Activated B cell treated with CpG ODN at 0.5 μM for 24 hours (primary cell): ENCODE measurements around the gene MUC4. TPM values are rescaled to one million over a fixed set of nuclear protein-coding genes. Genes with fewer than 3 reads are reported as not detected.
"Not testable (repeated sequence)": the region's sequence is repeated elsewhere in the genome, so short reads cannot be mapped to it uniquely, and the experiment has no call there.

ENCODE experiments used
- ATAC-seq: fragments of 200-7000 bp; cut with Tn5 transposase; one replicate; pipeline ENCODE4 v1.10.0; 2021; ENCODE audit warnings: low read depth, mild to moderate bottlenecking, moderate library complexity
- CTCF ChIA-PET: fragments of 350-600 bp; sonication (Branson Sonifier 250); formaldehyde crosslinking; loops from one replicate; lab custom pipeline; 2021; ENCODE audit warnings: antibody characterized with exemption; lab: Charles Lee
- POLR2A ChIA-PET: fragments of 350-600 bp; sonication (Branson Sonifier 250); formaldehyde crosslinking; loops from one replicate; lab custom pipeline; 2021; ENCODE audit warnings: antibody characterized with exemption; lab: Charles Lee
- DNase-seq: peaks from one replicate; pipeline ENCODE4 v3.0.0; 2022
- H3K27ac Mint-ChIP-seq: one replicate; pipeline ENCODE4 v1.8.0; 2020; ENCODE audit warnings: mixed read lengths
- H3K27me3 Mint-ChIP-seq: one replicate; pipeline ENCODE4 v1.8.0; 2021; ENCODE audit warnings: mixed read lengths
- H3K36me3 Mint-ChIP-seq: one replicate; pipeline ENCODE4 v1.8.0; 2021; ENCODE audit warnings: low read depth, mixed read lengths
- H3K4me1 Mint-ChIP-seq: one replicate; pipeline ENCODE4 v1.8.0; 2021; ENCODE audit warnings: mixed read lengths
- H3K4me3 Mint-ChIP-seq: one replicate; pipeline ENCODE4 v1.8.0; 2020; ENCODE audit warnings: mild to moderate bottlenecking, mixed read lengths
- H3K9me3 Mint-ChIP-seq: one replicate; pipeline ENCODE4 v1.8.0; 2020; ENCODE audit warnings: mixed read lengths
- CTCF ChIP-seq: fragments of 200-600 bp; IDR thresholded peaks from one replicate; pipeline ENCODE4 v1.8.0; 2022; ENCODE audit warnings: antibody characterized with exemption, mild to moderate bottlenecking
- intact Hi-C: fragments of 100-400 bp; cut with micrococcal nuclease; formaldehyde crosslinking; loops from one replicate; pipeline ENCODE4 v1.15.1; 2024
- total RNA-seq: library from RNA; stranded (reverse); gene quantifications from 2 replicates; pipeline ENCODE4 v1.2.3, GENCODE V29; 2022

Gene MUC4
- total RNA-seq, 1 donor from 2014 or later: 0.09 TPM

- intact Hi-C loops: no loop called here
Observed at GRCh38 chr3:195825191-195825588, 13.5 kb upstream of the MUC4 start.

GRCh38 chr3:195824425-195825190, 12.9 kb upstream of the MUC4 start:
- POLR2A ChIA-PET, CTCF ChIA-PET: not testable (repeated sequence)

More at GRCh38 chr3:195825191-195825588, 13.5 kb upstream of the MUC4 start:
- no peaks in the 10 kb centered on the region for H3K9me3 Mint-ChIP-seq
- DNase-seq: no peak
- H3K36me3 Mint-ChIP-seq: no peaks in the 10 kb centered on the region
- no peak for ATAC-seq
- H3K27ac Mint-ChIP-seq: no peak overlapping the region
- ChIA-PET POLR2A (no interaction called here), CTCF (no interaction called here)
- H3K4me1 Mint-ChIP-seq: no peaks in the 10 kb centered on the region
- TF ChIP-seq CTCF: no peak
- H3K27me3 Mint-ChIP-seq: peaks cover 17% of the 10 kb centered on the region
- no peak overlapping the region for H3K4me3 Mint-ChIP-seq

GRCh38 chr3:195823999-195824398, 12.3 kb upstream of the MUC4 start:
- no peaks in the 10 kb centered on the region for H3K36me3 Mint-ChIP-seq
- no peak overlapping the region for H3K4me3 Mint-ChIP-seq
- CTCF ChIA-PET: no interaction called here
- no peaks in the 10 kb centered on the region for H3K4me1 Mint-ChIP-seq
- intact Hi-C loops: no loop called here
- TF ChIP-seq CTCF: no peak
- no peak overlapping the region for H3K27ac Mint-ChIP-seq
- H3K9me3 Mint-ChIP-seq: no peaks in the 10 kb centered on the region
- no peak for DNase-seq
- H3K27me3 Mint-ChIP-seq: peaks cover 18% of the 10 kb centered on the region
- POLR2A ChIA-PET: no interaction called here
- ATAC-seq: no peak

More at GRCh38 chr3:195824425-195825190, 12.9 kb upstream of the MUC4 start:
- H3K36me3 Mint-ChIP-seq, H3K9me3 Mint-ChIP-seq, DNase-seq, H3K4me1 Mint-ChIP-seq, intact Hi-C loops, H3K27ac Mint-ChIP-seq, H3K4me3 Mint-ChIP-seq, ATAC-seq: not testable (repeated sequence)
- peaks cover 17% of the 10 kb centered on the region for H3K27me3 Mint-ChIP-seq

GRCh38 chr3:195823280-195823679, 11.6 kb upstream of the MUC4 start:
- no peaks in the 10 kb centered on the region for H3K9me3 Mint-ChIP-seq
- no peak overlapping the region for H3K27ac Mint-ChIP-seq
- H3K27me3 Mint-ChIP-seq: peaks cover 18% of the 10 kb centered on the region
- intact Hi-C loops: no loop called here
- ChIA-PET CTCF (no interaction called here), POLR2A (no interaction called here)
- DNase-seq (no peak), ATAC-seq (no peak)
- TF ChIP-seq CTCF: no peak
- no peak overlapping the region for H3K4me3 Mint-ChIP-seq
- no peaks in the 10 kb centered on the region for H3K4me1 Mint-ChIP-seq
- no peaks in the 10 kb centered on the region for H3K36me3 Mint-ChIP-seq

DNA sequence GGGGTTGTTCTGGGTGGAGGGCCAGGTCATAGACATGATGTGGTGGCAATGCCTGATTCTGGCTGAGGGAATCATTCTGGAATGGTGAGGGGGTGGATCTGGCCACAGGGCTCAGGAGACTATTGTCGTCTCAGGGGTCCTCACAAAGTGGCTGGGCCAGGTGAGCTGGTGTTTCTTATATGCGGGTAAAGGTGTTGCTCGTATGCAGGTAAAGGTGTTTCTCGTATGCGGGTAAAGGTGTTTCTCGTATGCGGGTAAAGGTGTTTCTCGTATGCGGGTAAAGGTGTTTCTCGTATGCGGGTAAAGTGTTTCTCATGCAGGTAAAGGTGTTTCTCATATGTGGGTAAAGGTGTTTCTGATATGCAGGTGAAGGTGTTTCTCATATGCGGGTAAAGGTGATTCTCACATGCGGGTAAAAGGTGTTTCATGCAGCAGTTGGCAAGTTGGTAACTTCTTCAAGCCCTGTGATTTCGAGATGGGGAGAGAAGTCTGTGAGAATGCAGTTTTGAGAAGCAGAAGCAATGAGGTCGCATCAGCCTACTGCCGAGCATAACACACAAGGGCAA, 10.5 kb upstream of the MUC4 start:
- Mint-ChIP-seq H3K4me3 (no peak overlapping the region), H3K27ac (no peak overlapping the region), H3K4me1 (no peaks in the 10 kb centered on the region), H3K9me3 (no peaks in the 10 kb centered on the region), H3K36me3 (no peaks in the 10 kb centered on the region), H3K27me3 (peaks cover 18% of the 10 kb centered on the region)
- ChIA-PET CTCF (no interaction called here), POLR2A (no interaction called here)
- DNase-seq (no peak), ATAC-seq (no peak)
- intact Hi-C loops: no loop called here
- no peak for TF ChIP-seq CTCF
